GM12878 (cell line): ENCODE results near the gene MAPK8. TPM values are rescaled to one million over a fixed set of nuclear protein-coding genes. Genes with fewer than 3 reads are reported as not detected.

Experiments
- ASH2L ChIP-seq: fragments of 300-600, 200-600 bp; sonication (generic); IDR thresholded peaks from 2 replicates; pipeline ENCODE4 v1.6.1; 2017; ENCODE audit warnings: low read depth, mild to moderate bottlenecking, borderline replicate concordance
- BCL3 ChIP-seq: IDR thresholded peaks from 2 replicates; pipeline ENCODE4 v1.6.1; 2011; ENCODE audit warnings: borderline replicate concordance, low read depth, mild to moderate bottlenecking, moderate library complexity, low read length; ENCODE audit not compliant: insufficient read depth, poor library complexity, severe bottlenecking
- BCLAF1 ChIP-seq: fragments of 450-650 bp; IDR thresholded peaks from 2 replicates; pipeline ENCODE4 v1.6.1; 2017; ENCODE audit warnings: antibody characterized with exemption, mild to moderate bottlenecking, moderate library complexity
- DPF2 ChIP-seq: fragments of 450-650 bp; IDR thresholded peaks from 2 replicates; pipeline ENCODE4 v1.6.1; 2017; ENCODE audit warnings: mild to moderate bottlenecking
- E4F1 ChIP-seq: fragments of 450-650 bp; IDR thresholded peaks from 2 replicates; pipeline ENCODE4 v1.6.1; 2018; ENCODE audit warnings: borderline replicate concordance, mild to moderate bottlenecking; ENCODE audit not compliant: partially characterized antibody
- ETV6 ChIP-seq, 2 experiments: fragments of 450-650 bp in 1 of 2; IDR thresholded peaks in 1 of 2; conservative IDR thresholded peaks in 1 of 2; 2 replicates each; pipeline ENCODE4 v1.6.1; 2014; ENCODE audit warnings: antibody characterized with exemption in 1 of 2, borderline replicate concordance in 1 of 2, low read depth in 1 of 2, mild to moderate bottlenecking in 1 of 2, moderate library complexity in 1 of 2
- MTA3 ChIP-seq: IDR thresholded peaks from 2 replicates; pipeline ENCODE4 v1.6.1; 2012; ENCODE audit warnings: low read length, inconsistent platforms, borderline replicate concordance
- NFIC ChIP-seq: IDR thresholded peaks from 2 replicates; pipeline ENCODE4 v1.6.1; 2012; ENCODE audit warnings: low read depth, mild to moderate bottlenecking, inconsistent platforms, low read length, moderate library complexity
- PAX5 ChIP-seq: IDR thresholded peaks from 2 replicates; pipeline ENCODE4 v1.6.1; 2011; ENCODE audit warnings: low read depth, low read length, borderline replicate concordance
- PBX3 ChIP-seq: IDR thresholded peaks from 2 replicates; pipeline ENCODE4 v1.6.1; 2011; ENCODE audit warnings: mild to moderate bottlenecking, low read depth, low read length, moderate library complexity; ENCODE audit not compliant: insufficient replicate concordance
- POLR2A ChIP-seq: IDR thresholded peaks from 2 replicates; pipeline ENCODE4 v1.6.1; 2011; ENCODE audit warnings: low read depth, mild to moderate bottlenecking, low read length
- RB1 ChIP-seq: fragments of 450-650 bp; formaldehyde crosslinking; IDR thresholded peaks from 2 replicates; pipeline ENCODE4 v1.6.1; 2017; ENCODE audit warnings: mild to moderate bottlenecking, borderline replicate concordance
- RCOR1 ChIP-seq: conservative IDR thresholded peaks from 2 replicates; pipeline ENCODE4 v1.6.1; 2012; ENCODE audit warnings: low read depth, low read length, improper control_type of control experiment
- RUNX3 ChIP-seq: IDR thresholded peaks from 2 replicates; pipeline ENCODE4 v1.6.1; 2012; ENCODE audit warnings: low read length, inconsistent platforms
- SREBF1 ChIP-seq: IDR thresholded peaks from 2 replicates; pipeline ENCODE4 v1.6.1; 2012; ENCODE audit warnings: mild to moderate bottlenecking, low read length
- TARDBP ChIP-seq: IDR thresholded peaks from 2 replicates; pipeline ENCODE4 v1.6.1; 2016; ENCODE audit warnings: borderline replicate concordance
- TBL1XR1 ChIP-seq: IDR thresholded peaks from 2 replicates; pipeline ENCODE4 v1.6.1; 2012; ENCODE audit warnings: low read depth, low read length, improper control_type of control experiment
- ZBTB33 ChIP-seq: fragments of 450-650 bp; IDR thresholded peaks from 2 replicates; pipeline ENCODE4 v1.6.1; 2017; ENCODE audit warnings: mild to moderate bottlenecking
- ZNF384 ChIP-seq: IDR thresholded peaks from 2 replicates; pipeline ENCODE4 v1.6.1; 2012; ENCODE audit warnings: low read depth, mild to moderate bottlenecking, low read length, improper control_type of control experiment, borderline replicate concordance
- ZSCAN29 ChIP-seq: fragments of 450-650 bp; IDR thresholded peaks from 2 replicates; pipeline ENCODE4 v1.6.1; 2017; ENCODE audit warnings: mild to moderate bottlenecking, moderate library complexity
- polyA plus RNA-seq, 11 experiments: library from polyadenylated mRNA; depleted of rRNA in 4 of 11; unstranded in 6 of 11; stranded (reverse) in 5 of 11; fragments of >200 nt; fragmentation: Nextera tagmentation in 4 of 11; fragmentation: Illumina TruSeq in 1 of 11; extraction: Ambion mirVana in 4 of 11; extraction: Trizol in 1 of 11; gene quantifications; 1 replicate in 1 of 11; 2 replicates in 10 of 11; pipeline versions ENCODE4 v1.2.1 to v1.2.3, GENCODE V29; 2011 to 2016; ENCODE audit warnings: inconsistent platforms in 2 of 11, missing spikeins in 2 of 11, low read depth in 1 of 11
- total RNA-seq, 4 experiments: library from RNA; depleted of rRNA in 3 of 4; stranded (reverse); fragments of >200 nt in 3 of 4; fragmentation: Illumina TruSeq in 1 of 4; extraction: Trizol in 1 of 4; gene quantifications; 2 replicates each; pipeline versions ENCODE4 v1.2.1 to v1.2.3, GENCODE V29; 2013 to 2021

The MAPK8 gene
- total and polyA plus RNA-seq, 10 of the 15 experiments (the other 5 are each of a cell fraction or from before 2014, with no cell fraction given) = 3.9 to 102 (median 40.0) TPM

- TF ChIP-seq BCL3 = peak; percentile 64
- TF ChIP-seq ASH2L = no peak
- peak; percentile 92; the same call in 1 of the 2 replicates for TF ChIP-seq TBL1XR1
- TF ChIP-seq DPF2 = peak; percentile 98
- no peak for TF ChIP-seq ZNF384
- no peak for TF ChIP-seq E4F1
- peak in 1 of 2 experiments; percentile 83; a peak in 2 of 4 replicates for TF ChIP-seq ETV6 (conservative IDR thresholded peaks at IDR 0.05 in 1 of 2, IDR thresholded peaks at IDR 0.05 in 1 of 2; ENCODE audit: borderline replicate concordance in 1 of 2, low read depth in 1 of 2)
- TF ChIP-seq NFIC = peak; percentile 100
- TF ChIP-seq ZSCAN29 = peak; percentile 94
- TF ChIP-seq MTA3 = peak; percentile 99
- peak; percentile 97 for TF ChIP-seq PAX5
- TF ChIP-seq ZBTB33 = 0 out of 2 replicates have a peak, but pooled peaks have one; percentile 17
- TF ChIP-seq RB1 = no peak
- no peak for TF ChIP-seq PBX3
- no peak for TF ChIP-seq SREBF1
- peak; percentile 100 for TF ChIP-seq RUNX3
- no peak for TF ChIP-seq POLR2A
- TF ChIP-seq BCLAF1 = no peak
- no peak for TF ChIP-seq RCOR1
- peak; percentile 64; the same call in 1 of the 2 replicates for TF ChIP-seq TARDBP
Observed at GRCh38 chr10:48336978-48337599, 30.6 kb downstream of the MAPK8 start (continued).
